CD4-positive, alpha-beta T cell treated with Interleukin-10 for 1 hour (primary cell): ENCODE data around the gene CD300LD.
"Not testable (repeated sequence)": the region's sequence is repeated elsewhere in the genome, so short reads cannot be mapped to it uniquely, and the experiment has no call there.

ENCODE experiments used
- DNase-seq: peaks from one replicate; pipeline ENCODE4 v3.0.0-alpha.2; 2020

The CD300LD gene

DNA sequence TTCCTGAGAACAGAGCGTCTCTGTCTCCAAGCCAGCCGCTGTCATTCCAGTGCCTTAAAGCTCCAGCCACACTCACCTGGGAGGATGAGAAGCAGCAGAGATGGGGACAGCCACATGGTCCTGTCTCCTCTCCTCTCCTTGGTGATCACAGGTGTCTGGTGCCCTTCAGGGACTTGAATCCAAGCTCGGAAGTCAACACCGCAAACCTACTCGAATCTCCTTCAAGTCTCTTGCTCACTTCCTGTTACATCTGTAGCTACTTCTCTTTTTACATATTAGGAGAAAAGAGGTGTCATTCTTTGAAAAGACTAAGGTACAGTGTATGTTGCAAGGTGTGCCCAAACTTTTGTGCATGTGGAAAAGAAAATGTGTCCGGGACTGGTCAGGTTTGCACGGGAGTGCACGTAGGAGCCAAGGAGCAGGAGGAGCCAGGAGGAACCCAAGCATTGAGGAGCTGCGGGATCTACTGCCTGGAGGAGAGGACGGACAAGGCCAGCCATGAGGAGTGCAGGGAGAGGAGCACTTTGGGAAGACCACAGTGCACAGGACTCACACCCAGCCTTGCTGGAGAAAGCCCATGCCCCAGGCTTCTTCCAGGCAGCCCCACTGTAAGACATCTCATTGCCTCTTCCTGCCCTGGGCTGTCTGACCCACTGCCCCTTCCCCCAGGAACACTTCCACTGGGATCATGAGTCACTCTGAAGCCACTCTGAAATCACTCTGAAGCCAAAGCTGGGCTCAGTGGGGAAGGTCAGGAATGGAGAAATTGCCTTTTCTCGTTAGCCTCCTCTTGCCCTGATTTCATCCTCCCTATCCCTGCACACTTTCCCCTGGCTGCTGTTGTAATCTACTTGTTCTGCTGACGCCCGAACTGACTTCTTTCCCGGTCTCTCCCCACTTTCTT is at the start of gene CD300LD:
TSS of gene CD300LD (minus strand) at position 197 of the 904 bp plus-strand sequence. CDS start at position 116, 81 bp downstream.
- DNase-seq, result no peak

DNA sequence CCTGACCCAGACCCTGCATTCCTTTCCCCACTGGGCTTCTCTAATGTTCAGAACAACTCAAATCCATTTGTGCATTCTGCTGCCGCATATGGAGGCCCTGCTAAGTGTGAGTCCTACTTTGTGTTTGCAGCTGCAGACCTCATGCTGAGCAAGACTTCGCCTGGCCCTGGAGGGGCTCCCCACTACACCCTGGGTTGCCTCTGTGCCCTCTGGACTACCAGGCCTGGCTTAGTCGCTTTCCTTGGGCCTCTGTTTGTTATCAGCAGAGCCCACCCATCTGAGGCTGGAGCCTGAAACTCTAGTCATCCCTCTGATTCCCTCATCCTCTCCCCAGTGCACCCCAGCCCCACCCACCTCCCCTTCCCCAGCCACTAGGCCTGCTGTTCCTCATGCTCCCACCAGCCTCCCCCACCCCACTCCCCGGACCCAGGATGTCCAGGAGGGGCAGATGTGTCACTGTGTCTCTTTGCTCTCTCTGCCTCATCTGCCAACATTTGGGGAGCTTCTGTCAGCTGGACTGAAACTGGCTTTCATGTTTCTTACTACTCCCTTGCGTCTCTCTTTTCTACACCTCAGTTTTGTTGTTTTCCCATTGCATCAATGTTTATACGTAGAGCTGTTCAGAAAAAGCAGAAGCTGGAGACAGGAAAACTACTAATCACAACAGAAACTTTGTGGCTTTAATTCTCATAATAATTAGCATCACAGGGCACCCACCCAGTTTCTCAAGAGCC is 49.3 kb upstream of the CD300LD start:
- no peak for DNase-seq

DNA sequence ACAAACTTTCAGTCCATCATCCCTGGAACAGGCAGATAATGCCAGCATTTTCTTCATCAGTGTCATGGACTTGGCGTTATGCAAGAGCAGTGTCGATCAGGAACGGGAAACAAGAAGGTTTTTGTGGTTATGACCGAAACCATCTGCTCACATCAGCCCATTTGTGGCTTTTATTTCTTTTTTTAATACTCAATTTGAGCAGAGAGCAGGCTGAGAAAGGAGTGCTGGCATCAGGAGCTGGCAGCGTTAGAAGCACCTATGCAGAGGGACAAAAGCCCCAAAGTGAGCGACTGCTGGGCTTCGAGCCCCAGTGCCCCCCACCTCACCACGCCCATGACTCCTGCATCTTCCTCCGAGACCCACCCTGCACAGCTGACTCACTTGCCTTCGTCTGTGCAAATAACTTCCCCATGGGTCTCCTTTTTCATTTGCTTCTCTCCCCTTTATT is 47.6 kb upstream of the CD300LD start:
- DNase-seq, result peak; percentile 12

DNA sequence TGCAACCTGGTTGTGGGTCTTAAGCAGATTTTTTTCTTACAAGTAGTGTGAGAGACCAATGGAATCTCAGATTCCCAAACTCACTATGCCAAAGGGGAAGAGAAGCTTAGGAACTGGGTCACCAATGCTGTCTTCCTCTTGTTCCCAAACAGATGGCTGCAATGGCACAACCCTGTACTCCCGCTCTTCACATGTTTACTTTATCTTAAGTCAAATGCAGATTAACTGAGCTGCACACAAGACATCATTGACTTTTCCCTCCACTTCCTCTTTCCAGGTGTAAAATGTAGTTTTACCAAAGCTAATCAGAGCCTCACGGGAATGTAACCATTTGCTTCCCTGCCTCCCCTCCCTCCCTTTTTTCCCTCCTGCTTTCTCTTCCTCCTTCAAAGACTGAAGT is 45.8 kb upstream of the CD300LD start:
- no peak for DNase-seq

DNA sequence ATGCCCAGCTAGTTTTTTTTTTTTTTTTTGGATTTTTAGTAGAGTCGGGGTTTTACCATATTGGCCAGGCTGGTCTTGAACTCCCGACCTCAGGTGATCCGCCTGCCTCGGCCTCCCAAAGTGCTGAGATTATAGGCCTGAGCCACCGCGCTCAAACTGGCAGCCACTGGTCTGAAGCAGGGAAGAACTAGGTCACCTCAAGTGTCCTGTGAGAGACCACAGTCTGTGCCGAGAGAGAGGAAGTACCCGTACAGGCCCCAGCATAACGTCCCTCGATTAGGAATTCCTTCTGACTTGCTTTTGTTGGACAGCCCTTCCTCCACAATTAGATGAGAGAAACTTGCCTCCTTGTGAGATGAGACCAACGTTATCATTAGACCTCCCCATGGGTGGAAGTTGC is 45.2 kb upstream of the CD300LD start:
- no peak for DNase-seq

DNA sequence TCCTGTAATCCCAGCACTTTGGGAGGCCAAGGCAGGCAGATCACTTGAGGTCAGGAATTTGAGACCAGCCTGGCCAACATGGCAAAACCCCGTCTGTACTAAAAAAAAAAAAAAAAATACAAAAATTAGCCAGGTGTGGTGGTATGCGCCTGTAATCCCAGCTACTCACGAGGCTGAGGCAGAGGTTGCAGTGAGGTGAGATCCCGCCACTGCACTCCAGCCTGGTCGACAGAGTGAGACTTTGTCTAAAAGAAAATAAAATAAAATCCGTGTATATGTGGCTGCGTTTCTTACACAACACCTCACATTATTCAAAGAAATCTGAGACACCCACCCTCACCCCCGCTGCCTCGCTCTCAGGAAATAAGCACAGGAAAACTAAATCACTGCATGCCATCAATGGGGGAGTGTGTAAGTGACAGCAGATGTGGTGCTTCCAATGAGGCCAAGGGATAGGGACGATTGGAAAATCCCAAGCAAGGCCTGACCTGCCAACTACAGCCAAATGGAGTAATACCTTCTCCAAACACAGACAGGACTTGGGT is 44.5 kb upstream of the CD300LD start:
- not testable (repeated sequence) for DNase-seq

DNA sequence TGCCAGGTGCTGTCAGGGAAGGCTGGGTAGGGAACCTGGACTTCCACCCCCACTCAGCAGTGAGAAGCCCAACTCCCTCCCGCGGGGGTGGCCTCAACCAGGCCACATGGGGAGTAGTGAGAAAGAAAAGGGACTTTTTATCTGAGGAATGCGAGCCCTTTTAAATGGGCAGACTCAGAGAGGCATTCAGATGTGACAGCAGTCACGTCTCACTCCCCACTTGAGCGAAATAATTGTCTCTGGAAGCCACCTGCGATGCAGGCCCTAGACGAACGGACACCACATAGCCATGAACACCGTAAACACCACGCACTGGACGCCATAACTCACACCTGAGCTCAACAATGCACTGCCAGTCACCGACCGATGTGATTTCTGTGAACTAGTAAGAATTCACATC is 43.3 kb upstream of the CD300LD start:
- DNase-seq, result no peak

DNA sequence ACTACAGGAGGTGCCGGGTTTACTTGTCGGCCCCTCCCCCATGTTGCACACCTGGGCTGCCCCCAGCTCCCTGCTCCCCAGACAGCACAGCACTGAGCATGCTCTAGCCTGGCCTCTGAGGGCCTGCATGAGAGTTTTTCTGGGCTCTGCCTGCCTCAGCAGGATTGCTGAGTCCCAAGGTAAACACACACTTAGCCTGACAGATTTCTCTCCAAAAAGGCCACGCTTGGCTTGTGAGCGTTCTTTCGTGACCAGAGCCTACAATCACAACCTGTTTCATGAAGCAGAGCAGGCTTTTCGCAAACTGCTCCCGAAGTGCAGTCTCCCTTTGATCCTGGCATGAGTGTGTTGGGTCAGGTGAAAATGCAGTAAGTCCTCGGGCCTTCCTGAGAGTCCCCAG is 41.2 kb upstream of the CD300LD start:
- no peak for DNase-seq

DNA sequence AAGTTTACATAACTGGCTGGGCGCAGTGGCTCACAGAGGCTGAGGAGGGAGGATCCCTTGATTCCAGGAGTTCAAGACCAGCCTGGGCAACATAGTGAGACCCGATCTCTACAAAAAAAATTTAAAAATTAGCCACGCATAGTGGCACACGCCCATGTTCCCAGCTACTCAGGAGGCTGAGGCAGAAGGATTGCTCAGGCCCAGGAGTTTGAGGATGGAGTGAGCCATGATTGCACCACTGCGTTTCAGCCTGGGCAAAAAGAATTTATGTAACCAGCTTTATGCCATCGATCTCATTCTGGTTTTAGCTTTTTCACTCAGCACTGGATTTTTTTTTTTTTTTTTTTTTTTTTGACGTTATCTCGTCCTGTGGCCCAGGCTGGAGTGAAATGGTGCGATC is 40.5 kb upstream of the CD300LD start:
- no peak for DNase-seq

DNA sequence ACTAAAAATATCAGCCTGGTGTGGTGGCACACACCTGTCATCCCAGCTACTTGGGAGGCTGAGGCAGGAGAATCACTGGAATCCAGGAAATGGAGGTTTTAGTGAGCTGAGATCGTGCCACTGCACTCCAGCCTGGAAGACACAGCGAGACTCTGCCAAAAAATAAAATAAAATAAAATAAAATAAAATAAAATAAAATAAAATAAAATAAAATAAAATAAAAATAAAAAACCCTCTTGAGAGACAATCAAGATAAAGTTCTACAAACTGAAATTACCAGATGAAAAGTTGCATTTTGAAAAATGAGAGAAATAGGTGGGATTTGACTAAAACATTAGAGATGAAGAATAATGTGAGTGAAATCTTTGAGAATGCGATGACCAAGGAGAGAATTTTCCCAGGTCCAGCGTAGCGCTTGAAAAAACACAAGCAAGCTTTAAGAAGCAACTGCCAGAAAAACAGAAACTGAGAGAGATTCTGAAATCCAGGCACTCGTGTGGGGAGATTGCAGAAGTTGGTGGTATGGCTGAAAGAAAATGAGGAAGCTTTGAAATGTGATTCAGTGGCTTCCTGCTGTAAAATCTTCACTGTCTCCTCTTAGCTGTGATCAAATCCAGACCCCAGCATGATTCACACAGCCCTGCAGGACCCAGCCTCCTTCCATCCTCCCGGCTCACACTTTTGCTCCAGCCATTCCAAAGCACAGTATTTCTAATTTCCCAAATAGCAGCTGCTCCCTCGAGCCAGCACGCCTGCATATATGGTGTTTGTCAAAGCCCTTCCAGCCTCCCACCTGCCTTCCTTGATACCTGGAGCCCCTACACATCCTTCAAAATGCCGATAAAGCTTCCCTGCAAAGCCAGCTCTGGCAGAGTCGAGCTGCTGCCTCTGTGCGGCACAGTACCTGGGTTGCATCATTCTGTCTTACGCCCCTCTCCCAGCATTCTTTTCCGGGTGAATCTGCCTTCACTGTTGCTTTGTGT is 39.7 kb upstream of the CD300LD start:
- no peak for DNase-seq

DNA sequence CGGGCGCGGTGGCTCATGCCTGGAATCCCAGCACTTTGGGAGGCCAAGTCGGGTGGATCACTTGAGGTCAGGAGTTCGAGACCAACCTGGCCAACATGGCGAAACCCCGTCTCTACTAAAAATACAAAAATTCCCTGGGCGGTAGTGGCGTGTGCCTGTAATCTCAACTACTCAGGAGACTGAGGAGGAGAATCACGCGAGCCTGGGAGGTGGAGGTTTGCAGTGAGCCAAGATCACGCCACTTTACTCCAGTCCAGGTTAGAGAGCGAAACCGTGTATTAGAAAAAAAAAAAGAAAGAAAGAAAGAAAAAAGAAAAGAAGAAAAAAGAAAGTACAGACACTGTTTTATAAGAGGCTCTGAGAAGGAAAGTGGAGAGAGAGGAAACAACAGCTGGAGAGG is 38.2 kb upstream of the CD300LD start:
- DNase-seq, result not testable (repeated sequence)

DNA sequence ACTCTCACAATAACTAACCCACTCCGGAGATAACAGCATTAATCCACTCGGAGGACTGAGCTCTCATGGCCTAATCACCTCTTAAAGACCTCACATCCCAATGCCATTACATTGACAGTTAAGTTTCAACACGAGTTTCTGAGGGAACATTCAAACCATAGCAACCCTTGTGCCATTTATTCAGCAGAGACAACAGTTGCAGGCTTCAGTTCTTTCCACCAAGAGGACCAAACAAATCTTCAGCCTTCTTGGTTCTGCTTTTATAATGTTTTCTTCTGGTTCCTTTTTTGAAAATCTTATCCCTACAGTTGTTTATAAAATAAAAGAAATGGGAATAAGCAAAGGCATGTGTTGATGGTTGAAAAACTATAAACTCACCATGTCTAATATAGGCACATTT is 33.6 kb upstream of the CD300LD start:
- no peak for DNase-seq

DNA sequence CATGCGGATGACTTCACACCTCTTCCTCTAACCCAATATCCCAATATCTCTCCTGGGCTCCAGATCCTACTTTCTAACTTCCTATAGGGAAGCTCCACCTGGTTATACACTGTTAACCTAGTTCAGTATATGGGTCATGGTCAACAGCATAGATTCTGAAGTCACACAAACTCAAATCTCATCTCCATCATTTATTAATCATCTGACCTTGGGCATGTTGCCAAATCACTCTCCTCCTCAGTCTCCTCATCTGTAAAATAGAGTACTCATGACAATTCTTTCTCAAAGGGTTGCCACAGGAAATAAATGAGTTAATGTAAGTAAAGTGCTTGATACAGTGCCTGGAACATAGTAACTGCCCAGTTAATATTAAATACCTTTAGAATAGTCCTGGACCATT is 32.0 kb upstream of the CD300LD start:
- DNase-seq, result no peak

DNA sequence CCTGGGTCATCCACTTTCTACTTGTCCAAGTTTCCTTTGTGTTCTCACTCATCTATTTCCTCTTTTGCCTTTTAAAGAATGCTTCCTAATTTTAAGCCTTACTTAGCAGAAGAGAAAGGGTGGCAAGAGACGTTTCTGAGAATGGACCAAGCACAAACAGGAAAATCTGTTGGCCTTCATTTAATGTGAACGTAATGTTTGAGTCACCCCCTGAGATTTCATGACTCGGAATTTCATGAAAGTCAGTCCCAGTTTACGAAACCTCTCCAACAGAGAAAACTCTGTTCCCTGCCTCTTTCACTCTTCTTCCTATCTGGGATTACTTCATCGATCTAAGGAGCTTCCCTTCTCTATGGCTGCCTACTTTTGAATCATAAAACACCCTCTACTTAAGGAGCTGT is 31.6 kb upstream of the CD300LD start, which contains the start of gene CD300E:
TSS of gene CD300E (minus strand) at position 46 of the 401 bp plus-strand sequence. CDS start 117 bp downstream, outside the sequence.
- no peak for DNase-seq

DNA sequence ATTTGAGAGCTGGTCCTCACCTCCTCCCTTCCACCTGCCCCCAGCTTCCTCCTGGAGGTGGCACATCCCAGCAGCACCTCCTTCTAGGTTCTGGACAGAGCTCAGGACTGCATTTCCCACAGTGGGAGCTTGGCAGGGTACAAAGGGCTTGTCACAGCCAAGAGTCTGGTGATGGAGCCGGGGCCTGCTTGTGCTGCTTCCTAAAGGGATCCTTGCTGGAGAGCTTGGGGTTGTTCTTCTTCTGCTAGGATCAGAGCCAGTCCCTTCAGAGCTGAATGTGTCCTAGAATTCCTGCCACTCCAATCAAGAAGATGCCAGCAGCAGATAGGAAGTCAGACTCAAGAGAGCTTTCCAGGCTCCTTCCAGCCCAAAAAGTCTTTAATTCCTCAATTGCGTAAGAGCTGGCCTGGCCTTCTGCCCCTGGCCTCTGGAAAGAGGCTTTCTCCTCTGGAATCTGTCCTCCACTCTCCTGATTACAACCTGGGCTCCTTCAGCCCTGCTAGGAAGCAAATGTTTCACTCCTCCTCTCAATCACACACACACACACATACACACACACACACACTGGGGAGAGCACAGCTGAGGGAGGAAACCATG is 27.1 kb upstream of the CD300LD start:
- no peak for DNase-seq

DNA sequence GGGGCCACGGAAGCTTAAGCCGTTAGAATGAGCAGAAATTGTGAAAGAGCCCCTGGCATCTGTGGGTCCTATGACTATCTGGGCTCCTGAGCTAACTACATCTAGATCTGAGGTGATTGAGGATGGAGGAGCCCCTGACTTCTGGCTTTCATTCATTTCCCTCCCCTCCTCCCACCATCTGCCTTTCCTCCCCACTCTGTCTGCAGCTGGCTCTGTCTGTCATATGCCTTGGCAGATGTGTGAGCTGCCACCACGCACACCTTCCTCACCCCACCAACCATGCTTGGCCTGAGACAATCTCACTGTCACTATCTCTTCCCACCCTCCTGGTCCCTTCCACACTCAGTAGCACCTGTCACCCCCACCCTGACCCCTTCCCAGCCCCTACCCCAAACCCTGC is 26.4 kb upstream of the CD300LD start:
- DNase-seq, result no peak

DNA sequence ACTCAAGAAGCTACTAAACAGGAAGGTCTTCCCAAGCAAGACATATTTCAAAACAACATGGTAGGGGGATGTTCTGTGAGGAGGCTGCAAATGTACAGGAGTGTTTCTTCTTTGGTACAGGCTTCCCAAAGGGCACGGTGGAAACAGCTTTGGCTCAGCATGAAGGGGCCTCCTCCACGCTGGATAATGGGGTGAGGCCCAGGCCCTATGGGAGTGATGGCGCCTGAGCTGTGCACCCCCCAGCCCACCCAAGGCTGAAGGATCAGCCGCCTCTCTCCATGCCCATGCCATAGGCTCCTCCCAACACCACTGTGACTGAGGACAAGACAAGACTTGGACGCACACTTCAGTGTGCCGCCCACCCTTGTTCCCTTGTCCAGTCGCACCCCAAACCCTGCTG is 24.6 kb upstream of the CD300LD start:
- no peak for DNase-seq

DNA sequence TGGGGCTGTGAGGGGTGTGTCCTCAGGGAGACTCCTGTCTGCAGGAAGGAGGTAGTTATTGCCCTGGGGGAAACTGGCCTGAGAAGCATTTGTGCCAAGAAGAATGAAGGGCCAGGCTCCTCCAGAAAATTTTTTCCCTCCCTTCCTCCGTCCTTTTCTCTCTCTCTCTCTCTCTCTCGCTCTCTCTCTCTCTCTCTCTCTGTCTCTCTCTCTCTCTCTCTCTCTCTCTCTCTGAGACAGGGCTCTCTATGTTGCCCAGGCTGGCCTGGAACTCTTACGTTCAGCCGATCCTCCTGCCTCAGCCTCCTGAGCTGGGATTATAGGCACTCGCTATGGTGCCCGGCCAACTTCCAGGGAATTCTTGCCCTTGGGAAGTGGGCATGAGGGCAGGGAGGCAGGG is 20.0 kb upstream of the CD300LD start:
- DNase-seq, result no peak

DNA sequence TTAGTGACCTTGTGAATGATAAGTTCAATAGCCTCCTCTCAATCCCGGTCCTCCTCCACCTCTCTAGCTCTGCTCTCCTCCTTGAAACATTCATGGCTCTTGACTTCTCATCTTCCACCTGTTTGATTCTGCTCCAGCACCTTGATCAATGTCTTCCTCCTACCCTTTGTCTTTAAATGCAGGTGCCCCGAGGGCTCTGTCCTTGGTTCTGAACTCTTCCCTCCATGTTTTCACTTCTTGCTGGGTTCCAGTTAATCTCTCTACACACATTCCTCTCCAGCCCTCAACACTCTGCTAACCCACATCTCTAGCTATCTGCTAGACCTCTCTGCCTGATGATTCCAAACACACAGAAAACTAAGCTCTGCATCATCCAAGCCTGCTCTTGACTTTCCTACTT is 18.0 kb upstream of the CD300LD start:
- no peak for DNase-seq

DNA sequence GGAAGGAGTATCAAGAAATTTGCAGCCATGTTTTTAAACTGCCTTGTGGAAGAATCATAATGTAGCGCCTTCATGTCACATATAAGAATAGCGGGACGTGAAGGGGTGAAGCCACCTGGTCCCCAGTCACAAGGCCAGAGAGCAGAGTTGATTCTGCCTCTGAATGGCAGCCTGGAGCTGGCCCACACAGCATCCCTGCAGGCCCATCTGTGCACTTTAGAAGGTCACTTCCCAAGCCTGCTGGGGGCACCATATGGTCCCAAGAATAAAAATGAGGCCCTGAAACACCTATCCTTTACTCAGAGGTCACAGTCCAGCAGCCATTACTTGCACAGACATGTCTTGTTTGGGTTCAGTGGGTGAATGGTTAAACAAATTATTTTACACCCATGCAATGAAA is 16.4 kb upstream of the CD300LD start:
- DNase-seq, result no peak

DNA sequence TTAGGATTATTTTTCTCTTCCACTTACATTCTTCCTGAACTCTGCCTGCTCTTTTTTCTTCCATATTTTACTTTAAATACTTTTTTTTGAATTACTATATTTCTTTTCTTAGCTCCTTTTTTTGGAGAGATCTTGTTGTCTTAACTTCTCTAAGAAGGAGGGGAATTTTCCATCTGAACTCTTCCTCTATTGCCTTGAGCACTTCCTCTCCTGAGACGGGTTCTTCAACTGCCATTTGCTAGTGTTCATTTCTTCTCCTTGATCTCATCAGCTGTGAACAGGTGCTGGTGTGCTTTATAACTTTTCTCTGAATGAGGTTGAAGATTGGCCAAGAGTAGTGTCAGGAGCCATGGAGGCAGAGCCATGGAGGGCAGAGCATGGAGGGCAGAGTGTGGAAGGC is 15.1 kb upstream of the CD300LD start:
- no peak for DNase-seq

DNA sequence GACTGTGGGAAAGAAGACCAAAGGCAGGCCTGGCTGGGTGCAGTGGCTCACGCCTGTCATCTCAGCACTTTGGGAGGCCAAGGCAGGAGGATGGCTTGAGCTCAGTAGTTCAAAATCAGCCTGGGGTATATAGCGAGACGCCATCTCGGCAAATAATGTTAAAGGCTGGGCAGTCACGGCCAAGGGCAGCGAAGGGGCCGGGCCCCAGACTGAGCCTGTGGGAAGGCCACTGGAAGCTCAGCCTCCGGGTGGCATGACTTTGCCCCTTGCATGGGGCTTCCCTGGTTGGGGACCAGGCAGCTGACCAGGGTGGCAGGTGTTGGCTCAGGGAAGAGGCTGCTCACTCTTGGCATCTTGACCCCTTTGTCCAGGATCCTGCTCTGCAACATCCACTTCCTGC is 14.0 kb upstream of the CD300LD start:
- no peak for DNase-seq
